ENCODE data around the gene KCTD5. TPM values are rescaled to one million over a fixed set of nuclear protein-coding genes. Genes with fewer than 3 reads are reported as not detected.
A peak's percentile ranks its signal among the peaks of the same experiment; 100 is the strongest.

Gene KCTD5
- total and polyA plus RNA-seq, 9 of the 15 experiments (the other 6 are each of a cell fraction or from before 2014, with no cell fraction given), result 0.73 to 58.3 (median 32.3) TPM

GRCh38 chr16:2756288-2757015 lies 74.1 kb downstream of the KCTD5 start (continued):
- TF ChIP-seq HDAC1 (IDR thresholded peaks at IDR 0.05) (no peak), HMG20B (CRISPR knock-in tag; IDR thresholded peaks at IDR 0.05) (no peak), PBX2 (CRISPR knock-in tag; IDR thresholded peaks at IDR 0.05; ENCODE audit: low read depth) (no peak), PBX2 (tag; conservative IDR thresholded peaks at IDR 0.05; ENCODE audit: low read depth) (no peak), IRF1 (CRISPR knock-in tag; IDR thresholded peaks at IDR 0.05; ENCODE audit: borderline replicate concordance) (no peak), BCOR (IDR thresholded peaks at IDR 0.05) (no peak), MCM5 (IDR thresholded peaks at IDR 0.05; ENCODE audit: low read depth) (no peak), RBM22 (IDR thresholded peaks at IDR 0.05; ENCODE audit: low read depth, low read length, poor library complexity, severe bottlenecking) (peak; percentile 64), CC2D1A (IDR thresholded peaks at IDR 0.05) (no peak), ZZZ3 (IDR thresholded peaks at IDR 0.05) (no peak), POLR2G (IDR thresholded peaks at IDR 0.05; ENCODE audit: low read depth, low read length) (peak; percentile 58), ZBTB17 (CRISPR knock-in tag; IDR thresholded peaks at IDR 0.05) (no peak)
- TF ChIP-seq, protein P1, sequence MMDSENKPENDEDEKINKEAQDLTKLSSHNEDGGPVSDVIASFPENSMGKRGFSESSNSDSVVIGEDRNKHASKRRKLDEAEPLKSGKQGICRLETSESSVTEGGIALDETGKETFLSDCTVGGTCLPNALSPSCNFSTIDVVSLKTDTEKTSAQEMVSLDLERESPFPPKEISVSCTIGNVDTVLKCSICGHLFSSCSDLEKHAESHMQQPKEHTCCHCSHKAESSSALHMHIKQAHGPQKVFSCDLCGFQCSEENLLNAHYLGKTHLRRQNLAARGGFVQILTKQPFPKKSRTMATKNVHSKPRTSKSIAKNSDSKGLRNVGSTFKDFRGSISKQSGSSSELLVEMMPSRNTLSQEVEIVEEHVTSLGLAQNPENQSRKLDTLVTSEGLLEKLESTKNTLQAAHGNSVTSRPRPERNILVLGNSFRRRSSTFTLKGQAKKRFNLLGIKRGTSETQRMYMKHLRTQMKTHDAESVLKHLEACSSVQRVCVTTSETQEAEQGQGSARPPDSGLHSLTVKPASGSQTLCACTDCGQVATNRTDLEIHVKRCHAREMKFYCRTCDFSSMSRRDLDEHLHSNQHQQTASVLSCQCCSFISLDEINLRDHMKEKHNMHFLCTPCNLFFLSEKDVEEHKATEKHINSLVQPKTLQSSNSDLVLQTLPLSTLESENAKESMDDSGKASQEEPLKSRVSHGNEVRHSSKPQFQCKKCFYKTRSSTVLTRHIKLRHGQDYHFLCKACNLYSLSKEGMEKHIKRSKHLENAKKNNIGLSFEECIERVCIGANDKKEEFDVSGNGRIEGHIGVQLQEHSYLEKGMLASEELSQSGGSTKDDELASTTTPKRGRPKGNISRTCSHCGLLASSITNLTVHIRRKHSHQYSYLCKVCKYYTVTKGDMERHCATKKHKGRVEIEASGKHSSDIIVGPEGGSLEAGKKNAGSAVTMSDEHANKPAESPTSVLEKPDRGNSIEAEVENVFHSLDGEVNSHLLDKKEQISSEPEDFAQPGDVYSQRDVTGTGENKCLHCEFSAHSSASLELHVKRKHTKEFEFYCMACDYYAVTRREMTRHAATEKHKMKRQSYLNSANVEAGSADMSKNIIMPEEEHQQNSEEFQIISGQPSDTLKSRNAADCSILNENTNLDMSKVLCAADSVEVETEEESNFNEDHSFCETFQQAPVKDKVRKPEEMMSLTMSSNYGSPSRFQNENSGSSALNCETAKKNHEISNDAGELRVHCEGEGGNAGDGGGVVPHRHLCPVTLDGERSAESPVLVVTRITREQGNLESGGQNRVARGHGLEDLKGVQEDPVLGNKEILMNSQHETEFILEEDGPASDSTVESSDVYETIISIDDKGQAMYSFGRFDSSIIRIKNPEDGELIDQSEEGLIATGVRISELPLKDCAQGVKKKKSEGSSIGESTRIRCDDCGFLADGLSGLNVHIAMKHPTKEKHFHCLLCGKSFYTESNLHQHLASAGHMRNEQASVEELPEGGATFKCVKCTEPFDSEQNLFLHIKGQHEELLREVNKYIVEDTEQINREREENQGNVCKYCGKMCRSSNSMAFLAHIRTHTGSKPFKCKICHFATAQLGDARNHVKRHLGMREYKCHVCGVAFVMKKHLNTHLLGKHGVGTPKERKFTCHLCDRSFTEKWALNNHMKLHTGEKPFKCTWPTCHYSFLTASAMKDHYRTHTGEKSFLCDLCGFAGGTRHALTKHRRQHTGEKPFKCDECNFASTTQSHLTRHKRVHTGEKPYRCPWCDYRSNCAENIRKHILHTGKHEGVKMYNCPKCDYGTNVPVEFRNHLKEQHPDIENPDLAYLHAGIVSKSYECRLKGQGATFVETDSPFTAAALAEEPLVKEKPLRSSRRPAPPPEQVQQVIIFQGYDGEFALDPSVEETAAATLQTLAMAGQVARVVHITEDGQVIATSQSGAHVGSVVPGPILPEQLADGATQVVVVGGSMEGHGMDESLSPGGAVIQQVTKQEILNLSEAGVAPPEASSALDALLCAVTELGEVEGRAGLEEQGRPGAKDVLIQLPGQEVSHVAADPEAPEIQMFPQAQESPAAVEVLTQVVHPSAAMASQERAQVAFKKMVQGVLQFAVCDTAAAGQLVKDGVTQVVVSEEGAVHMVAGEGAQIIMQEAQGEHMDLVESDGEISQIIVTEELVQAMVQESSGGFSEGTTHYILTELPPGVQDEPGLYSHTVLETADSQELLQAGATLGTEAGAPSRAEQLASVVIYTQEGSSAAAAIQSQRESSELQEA (IDR thresholded peaks at IDR 0.05; ENCODE audit: low read depth), result no peak
- TF ChIP-seq, protein P2, sequence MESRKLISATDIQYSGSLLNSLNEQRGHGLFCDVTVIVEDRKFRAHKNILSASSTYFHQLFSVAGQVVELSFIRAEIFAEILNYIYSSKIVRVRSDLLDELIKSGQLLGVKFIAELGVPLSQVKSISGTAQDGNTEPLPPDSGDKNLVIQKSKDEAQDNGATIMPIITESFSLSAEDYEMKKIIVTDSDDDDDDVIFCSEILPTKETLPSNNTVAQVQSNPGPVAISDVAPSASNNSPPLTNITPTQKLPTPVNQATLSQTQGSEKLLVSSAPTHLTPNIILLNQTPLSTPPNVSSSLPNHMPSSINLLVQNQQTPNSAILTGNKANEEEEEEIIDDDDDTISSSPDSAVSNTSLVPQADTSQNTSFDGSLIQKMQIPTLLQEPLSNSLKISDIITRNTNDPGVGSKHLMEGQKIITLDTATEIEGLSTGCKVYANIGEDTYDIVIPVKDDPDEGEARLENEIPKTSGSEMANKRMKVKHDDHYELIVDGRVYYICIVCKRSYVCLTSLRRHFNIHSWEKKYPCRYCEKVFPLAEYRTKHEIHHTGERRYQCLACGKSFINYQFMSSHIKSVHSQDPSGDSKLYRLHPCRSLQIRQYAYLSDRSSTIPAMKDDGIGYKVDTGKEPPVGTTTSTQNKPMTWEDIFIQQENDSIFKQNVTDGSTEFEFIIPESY (CRISPR knock-in tag; IDR thresholded peaks at IDR 0.05), result peak; percentile 35; the same call in 1 of the 2 replicates
